HG03175 (cell line): ENCODE measurements around the gene FMNL1.

Experiments used
- ATAC-seq: cut with Tn5 transposase; IDR thresholded peaks from one replicate; pipeline ENCODE4 v1.9.1; 2021; ENCODE audit warnings: mild to moderate bottlenecking, moderate library complexity; ENCODE audit not compliant: unreplicated experiment

FMNL1 gene

DNA sequence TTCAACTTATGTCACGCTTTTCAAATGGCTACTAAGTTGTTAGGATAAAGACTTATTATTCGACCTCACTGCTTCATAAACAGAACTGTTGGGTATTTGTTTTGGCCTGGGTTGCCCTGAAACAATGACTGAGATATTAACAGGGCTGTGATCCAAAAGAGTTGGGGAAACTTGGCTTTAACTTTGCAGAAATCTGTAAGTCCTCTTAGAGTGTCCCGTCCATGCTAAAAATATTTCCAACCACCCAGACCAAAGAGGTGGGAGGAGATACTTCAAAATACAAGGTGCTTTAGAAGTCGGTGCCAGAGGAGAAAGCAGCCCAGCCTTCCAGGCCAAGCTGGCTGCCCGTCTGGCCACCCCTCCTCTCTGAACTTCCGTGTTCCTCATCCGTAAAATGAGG is 56.3 kb downstream of the FMNL1 start:
- ATAC-seq, result no peak

- ATAC-seq, result no peak
Observed at GRCh38 chr17:45279898-45280297, 58.2 kb downstream of the FMNL1 start.

DNA sequence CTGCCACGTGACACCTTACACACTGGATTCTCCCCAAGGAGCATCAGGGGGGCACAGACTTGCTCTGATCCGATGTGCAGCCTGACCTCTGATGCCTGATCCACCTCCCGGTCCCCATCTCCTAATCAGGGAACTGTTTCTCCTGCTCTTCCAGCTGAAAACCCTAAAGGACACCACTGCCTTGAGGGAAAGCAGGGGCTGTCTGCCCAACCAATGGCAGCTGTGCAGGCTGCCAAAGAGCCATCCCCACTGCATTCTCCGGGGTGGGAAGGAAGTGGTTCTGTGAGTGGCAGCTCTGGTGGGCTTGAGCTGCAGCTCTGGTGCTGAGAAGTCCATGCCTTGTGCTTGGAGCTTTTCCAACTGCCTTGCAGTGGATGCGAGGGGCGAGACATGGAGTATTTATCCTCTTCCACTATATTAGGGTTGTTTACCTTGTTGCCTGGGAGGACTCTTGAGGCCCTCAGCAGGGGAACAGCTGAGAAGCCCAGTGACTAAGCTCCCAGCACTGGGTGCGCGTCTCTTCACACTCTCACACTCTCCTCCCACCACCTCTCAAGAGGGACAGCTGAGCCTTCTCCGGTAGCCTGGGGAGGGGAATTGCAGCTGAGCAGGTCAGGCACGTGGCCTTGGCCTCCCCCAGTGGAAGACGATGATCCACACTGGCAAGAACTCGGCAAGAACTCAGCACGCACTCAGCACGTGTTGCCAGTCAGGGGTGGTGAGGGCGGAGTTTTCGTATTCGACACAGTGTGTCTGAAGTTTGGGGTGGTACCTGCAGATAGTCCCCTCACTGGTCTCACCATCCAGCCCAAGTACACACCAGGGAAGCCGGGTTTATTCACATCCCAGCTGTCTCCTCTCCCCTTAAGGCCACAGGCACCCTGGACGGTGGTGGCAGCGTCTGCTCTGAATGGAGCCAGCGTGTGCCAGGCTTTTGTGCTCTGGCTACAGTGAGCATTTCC is 61.3 kb downstream of the FMNL1 start:
- no peak for ATAC-seq

GRCh38 chr17:45283711-45284110 is 62.0 kb downstream of the FMNL1 start:
- no peak for ATAC-seq

DNA sequence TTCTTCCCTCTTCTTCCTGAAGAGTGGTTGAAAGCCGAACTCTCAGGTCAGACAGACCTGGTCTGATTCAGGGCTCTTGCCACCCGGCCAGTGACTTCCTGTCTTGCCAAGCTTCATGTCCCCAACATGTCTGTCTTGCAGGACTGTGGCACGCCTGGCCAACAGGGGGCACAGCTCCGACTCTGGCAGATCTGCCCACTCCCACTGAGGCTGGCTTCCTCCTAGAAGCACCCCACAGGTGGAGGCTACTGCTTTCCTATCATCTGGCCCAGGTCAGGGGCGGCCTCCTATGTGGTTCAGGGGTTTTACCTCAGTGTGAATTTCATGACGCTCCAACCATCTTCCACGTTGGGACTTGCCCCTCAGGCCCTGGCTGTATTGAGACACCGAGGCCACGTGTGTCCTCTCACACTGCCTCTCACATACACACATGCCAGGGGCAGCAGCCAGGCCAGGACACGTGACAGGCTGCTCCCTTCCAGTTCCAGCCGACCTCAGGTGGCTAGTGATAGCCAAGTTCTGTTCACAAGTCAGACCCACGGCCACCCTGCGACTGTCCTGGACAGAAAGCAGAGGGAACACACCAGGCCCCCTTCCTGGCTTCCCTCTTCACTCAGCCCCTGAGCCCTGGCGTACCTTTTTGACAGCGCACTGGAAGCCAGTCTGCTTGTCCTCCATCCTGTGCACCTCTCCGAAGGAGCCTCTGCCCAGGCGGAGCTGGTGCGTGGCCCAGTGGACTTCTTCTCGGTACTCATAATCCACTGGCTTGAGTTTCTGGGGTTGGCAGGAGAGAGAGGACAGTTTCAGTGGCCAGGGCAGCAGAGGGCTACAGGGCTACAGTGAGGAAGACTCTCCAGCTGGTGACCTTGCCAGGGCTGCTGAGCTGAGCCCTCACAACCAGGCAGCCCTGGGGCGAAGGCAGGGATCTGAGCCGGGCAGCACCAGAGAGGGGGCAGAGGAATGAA is 62.8 kb downstream of the FMNL1 start:
- ATAC-seq, result no peak

GRCh38 chr17:45286286-45286685 is 64.6 kb downstream of the FMNL1 start:
- no peak for ATAC-seq

- ATAC-seq, result no peak
Observed at GRCh38 chr17:45287526-45288500, 66.1 kb downstream of the FMNL1 start.

- ATAC-seq, result no peak
Observed at GRCh38 chr17:45288825-45289224, 67.1 kb downstream of the FMNL1 start.

- ATAC-seq, result no peak
Observed at GRCh38 chr17:45289301-45290268, 67.9 kb downstream of the FMNL1 start.

DNA sequence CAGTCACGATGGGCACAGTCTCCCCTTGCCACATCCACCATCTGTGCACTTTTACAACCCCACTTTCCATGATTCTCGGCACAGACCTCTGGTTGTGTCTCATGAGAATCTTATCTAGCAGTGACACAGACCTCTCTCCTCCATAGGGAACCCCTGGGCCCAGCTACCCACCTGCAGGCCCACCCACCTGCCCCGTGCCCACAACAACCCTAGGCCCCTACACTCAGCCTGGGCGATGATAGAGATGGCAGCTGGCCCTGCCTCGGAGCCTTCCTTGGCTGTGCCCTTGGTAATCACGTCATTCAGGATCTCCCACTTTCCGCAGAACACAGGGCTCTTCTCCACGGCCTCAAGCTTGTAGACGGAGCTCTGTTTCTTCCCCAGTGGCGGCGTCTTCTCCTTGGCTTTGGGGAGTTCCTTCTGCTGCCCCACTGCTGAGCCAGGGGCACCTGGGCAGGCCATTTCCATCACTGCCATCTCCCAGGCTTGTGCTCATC is 68.6 kb downstream of the FMNL1 start:
- ATAC-seq, result no peak

DNA sequence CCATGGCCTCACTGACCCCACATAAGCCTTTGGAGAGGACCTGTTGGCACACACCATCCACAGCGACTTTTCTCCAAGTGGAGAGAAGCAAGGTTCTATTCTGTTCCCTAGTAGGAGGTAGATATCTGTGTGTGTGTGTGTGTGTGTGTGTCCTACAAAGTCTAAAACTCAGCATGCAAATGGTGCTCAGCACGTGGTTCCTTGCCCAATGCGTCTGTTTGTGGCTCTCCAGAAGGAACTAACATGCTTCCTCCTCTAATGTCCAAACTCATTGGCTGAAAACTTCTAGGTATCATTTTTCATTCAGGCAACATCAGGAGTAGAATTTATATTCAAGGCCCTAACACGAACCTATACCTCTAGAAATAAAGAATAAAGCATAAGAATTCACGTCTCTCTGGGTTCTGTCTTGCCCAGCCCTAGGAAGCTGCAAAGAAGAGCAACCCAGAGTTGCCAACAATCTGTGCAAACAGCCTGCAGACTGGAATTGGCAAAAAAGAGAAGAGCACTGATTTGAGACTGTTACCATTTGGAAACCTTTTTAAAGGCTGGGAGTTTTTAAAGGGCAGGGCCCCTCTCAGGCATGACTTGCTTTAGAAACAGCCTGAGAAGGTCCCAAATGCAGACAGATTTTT is 69.6 kb downstream of the FMNL1 start:
- no peak for ATAC-seq

- ATAC-seq, result no peak
Observed at GRCh38 chr17:45292696-45293412, 71.2 kb downstream of the FMNL1 start.

GRCh38 chr17:45293413-45294211 is 71.9 kb downstream of the FMNL1 start:
- no peak for ATAC-seq

- no peak for ATAC-seq
Observed at GRCh38 chr17:45294506-45294905, 72.8 kb downstream of the FMNL1 start.

GRCh38 chr17:45296003-45296832 is 74.5 kb downstream of the FMNL1 start:
- no peak for ATAC-seq

DNA sequence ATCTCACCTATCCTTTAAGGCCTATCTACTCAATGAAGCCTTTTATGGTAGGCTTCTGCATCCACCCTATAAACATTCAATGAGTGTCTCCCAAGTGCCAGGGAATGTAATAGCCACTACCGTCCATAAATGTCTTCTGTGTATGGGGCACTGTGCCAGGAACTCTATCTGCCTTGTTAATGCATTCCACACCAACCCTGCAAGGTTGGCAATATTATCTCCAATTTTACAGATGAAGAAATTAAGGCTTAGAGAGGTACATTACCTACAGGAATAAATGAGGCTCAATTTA is 75.1 kb downstream of the FMNL1 start:
- no peak for ATAC-seq
